H1 (cell line): ENCODE measurements around the gene BPIFB3. TPM values are rescaled to one million over a fixed set of nuclear protein-coding genes. Genes with fewer than 3 reads are reported as not detected.

Source experiments
- PHF8 ChIP-seq: fragments of 200-600 bp; sonication (generic); conservative IDR thresholded peaks from 2 replicates; pipeline ENCODE4 v1.7.1; 2012; ENCODE audit warnings: low read depth, mild to moderate bottlenecking, inconsistent platforms, low read length, moderate library complexity
- POLR2AphosphoS5 ChIP-seq: IDR thresholded peaks from 2 replicates; pipeline ENCODE4 v1.6.1; 2011; ENCODE audit warnings: low read depth, low read length
- polyA plus RNA-seq, 7 experiments: library from polyadenylated mRNA; depleted of rRNA in 3 of 7; stranded (reverse) in 5 of 7; unstranded in 2 of 7; fragments of >200 nt in 5 of 7; fragments of 200-250 nt in 2 of 7; gene quantifications; 1 replicate in 5 of 7; 2 replicates in 1 of 7; 4 replicates in 1 of 7; pipeline versions ENCODE4 v1.2.1 to v1.2.3, GENCODE V29; 2011 to 2013; ENCODE audit warnings: missing spikeins in 2 of 7, mixed read lengths in 2 of 7
- total RNA-seq: library from RNA; stranded (reverse); fragmentation: NEBNext Ultra II Directional; extraction: Animal tissue kit (Norgen Biotek cat#: 25700); gene quantifications from 2 replicates; pipeline ENCODE4 v1.2.1, GENCODE V29; 2021

BPIFB3 gene
- total and polyA plus RNA-seq, 2 of the 8 experiments (the other 6 are each of a cell fraction or from before 2014, with no cell fraction given): not detected

GRCh38 chr20:33093582-33093981 lies 39.9 kb downstream of the BPIFB3 start (continued):
- no peak for TF ChIP-seq PHF8
- no peak for TF ChIP-seq POLR2AphosphoS5
